GM10266 (cell line): ENCODE results near the gene BRD1.
"Not testable (repeated sequence)": the region's sequence is repeated elsewhere in the genome, so short reads cannot be mapped to it uniquely, and the experiment has no call there.

Experiments used
- DNase-seq: peaks from one replicate; pipeline ENCODE4 v3.0.0; 2012; ENCODE audit errors: extremely low spot score
- CTCF ChIP-seq: IDR thresholded peaks from 2 replicates; pipeline ENCODE4 v1.5.1; 2012; ENCODE audit warnings: mild to moderate bottlenecking, low read depth; ENCODE audit not compliant: control insufficient read depth, insufficient read depth; ENCODE audit errors: missing control alignments

The BRD1 gene

DNA sequence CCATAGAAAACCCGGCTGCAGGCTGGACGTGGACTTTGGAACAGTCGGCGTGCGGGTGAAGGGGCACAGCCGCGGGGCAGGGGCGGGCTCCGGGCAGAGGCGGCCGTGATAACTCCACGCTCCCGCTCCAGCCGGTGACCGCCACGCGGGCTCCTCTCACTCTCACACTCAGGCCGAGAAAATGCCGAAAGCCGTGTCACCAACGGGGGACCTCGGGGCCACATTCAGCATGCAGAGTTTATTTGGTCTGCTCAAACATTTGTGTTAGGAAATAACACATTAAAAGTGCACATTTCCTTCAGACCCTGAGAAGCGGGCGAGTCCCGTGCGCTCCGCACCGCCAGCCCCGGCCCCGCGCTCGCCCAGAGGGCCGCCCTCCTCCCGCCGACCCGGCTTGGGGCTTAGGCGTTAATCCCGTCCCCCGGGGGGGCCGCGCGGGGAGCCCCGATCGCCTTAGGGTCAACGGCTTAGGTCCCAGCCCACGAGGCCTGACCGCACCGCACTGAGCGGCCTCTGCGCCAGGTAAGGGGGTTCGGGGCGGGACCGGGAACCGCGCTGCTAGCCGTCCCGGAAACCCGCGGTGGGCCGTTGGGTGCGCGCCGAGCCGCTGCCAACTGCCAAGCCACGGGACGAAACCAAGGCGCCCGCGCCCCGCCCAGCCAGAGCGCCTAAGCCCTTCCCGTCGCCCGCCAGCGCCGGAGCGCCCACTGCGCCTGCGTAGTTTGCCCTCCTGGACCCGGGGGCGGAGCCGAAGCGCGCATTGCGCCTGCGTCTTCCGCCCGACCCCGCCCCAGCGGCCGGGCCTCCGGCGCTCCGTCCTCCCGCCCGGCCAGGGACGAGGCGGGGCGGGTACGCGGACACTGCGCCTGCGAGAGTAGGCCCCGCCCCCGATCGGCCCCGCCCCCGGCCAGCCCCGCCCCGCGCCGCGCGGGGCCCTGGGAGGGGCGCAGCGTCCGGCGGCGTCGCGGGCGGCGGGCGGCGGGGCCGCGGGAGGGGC is 25.5 kb upstream of the BRD1 start, which contains the start of gene ZBED4:
TSS of gene ZBED4 (plus strand) at position 947 of the 997 bp plus-strand sequence. CDS start 29,819 bp downstream, outside the sequence.
- peak; percentile 100 for DNase-seq
- TF ChIP-seq CTCF = no peak

DNA sequence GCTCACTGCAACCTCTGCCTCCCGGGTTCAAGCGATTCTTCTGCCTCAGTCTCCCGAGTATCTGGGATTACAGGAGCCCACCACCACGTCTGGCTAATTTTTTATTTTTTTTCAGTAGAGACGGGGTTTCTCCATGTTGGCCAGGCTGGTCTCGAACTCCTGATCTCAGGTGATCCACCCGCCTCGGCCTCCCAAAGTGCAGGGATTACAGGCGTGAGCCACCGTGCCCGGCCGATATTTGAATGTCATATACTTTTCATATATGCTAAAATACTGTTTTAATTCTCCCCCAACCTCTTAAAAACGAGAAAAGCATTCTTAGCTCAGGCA is 24.9 kb upstream of the BRD1 start:
- not testable (repeated sequence) for DNase-seq

DNA sequence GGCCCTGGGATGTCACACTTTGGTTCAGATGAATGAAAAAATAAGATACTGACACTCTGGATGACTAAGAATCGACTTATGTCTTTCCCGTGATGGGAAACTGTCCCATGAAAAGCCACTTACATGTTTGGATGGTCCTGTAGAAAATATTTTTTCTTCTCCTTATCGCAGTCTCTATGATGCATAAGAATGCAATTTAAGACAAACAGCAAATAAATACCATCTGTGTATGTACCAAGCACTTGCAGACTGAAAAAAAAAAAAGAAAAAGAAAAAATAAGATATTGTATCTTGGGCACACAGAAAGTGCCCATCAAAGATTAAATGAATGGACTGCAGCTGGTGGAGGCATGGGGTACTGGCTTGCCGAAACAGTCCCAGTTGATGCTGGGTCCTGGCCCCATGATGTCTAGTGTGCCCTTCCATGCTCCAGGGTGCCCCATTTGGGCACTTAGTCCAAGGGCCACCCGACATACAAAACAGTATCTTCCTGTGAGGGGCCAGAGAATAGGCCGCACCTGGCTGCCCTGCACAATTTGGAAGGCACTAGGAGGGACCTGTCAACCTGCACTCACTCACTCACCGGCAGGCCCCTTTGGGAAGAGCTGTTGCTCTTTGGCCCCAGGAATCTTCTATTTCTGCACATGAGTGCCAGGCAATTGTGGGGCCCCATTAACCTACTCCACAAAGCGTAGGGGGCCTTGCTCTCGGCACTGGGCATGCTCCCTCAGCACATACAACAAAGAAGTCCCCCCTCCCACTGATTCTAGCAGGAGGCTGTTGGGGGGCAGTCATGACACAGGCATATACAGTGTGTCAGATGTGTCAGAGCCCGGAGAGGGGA is 23.5 kb upstream of the BRD1 start:
- TF ChIP-seq CTCF = no peak
- no peak for DNase-seq

DNA sequence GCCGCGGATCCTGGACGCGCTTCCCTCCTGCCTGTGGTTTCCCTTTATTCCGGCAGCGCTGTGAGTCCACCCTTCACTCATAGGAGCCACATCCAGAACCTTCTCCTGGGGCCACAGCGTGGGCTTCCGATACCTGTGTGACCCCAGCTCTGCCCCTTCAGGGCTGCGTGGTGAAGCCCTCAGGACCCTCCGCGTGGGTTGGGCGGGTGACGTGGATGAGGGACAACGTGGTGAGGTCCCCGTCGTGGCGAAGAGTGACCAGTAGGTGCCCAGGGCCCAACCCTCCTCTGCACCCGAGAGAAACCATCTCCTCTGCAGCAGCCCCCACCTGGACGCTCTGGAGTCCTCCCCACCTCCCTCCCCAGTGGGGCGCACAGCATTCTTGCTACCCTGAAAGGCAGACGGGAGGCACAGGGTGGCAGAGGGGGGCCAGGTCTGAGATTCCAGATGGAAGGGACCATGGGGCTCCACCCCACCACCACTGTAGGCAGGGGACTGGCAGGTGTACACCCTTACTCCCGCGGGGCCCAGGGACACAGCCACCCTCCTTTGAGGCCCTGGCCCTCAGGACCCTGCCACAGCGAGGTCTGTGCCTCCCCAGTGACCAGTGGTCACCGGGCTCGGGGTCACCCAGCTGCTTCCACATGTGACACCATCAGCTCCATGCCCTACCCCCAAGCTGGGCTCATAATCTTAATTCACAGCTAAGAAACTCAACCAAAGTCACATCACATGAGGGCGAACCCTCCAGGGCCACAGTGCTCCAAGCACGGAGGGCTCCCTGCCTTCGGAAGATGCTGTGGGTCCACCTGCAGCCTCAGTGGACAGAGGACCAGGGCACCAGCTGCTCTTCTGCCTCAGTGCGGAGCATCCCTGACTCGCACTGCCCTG is 22.6 kb upstream of the BRD1 start:
- DNase-seq = no peak
- TF ChIP-seq CTCF = no peak

- no peak for TF ChIP-seq CTCF
- no peak for DNase-seq
These were observed 21.7 kb upstream of the BRD1 start for GRCh38 chr22:49849161-49850020.

GRCh38 chr22:49848690-49849160 is 21.1 kb upstream of the BRD1 start:
- no peak for DNase-seq

More at GRCh38 chr22:49848690-49849160, 21.1 kb upstream of the BRD1 start:
- no peak for TF ChIP-seq CTCF
